IPS DF 4.7 (cell line): Measurements from ENCODE around the gene FAM237A.

Source experiments
- DNase-seq: peaks from one replicate; pipeline ENCODE4 v3.0.0-alpha.2; 2013; ENCODE audit warnings: low spot score; ENCODE audit errors: extremely low read depth

FAM237A gene

DNA sequence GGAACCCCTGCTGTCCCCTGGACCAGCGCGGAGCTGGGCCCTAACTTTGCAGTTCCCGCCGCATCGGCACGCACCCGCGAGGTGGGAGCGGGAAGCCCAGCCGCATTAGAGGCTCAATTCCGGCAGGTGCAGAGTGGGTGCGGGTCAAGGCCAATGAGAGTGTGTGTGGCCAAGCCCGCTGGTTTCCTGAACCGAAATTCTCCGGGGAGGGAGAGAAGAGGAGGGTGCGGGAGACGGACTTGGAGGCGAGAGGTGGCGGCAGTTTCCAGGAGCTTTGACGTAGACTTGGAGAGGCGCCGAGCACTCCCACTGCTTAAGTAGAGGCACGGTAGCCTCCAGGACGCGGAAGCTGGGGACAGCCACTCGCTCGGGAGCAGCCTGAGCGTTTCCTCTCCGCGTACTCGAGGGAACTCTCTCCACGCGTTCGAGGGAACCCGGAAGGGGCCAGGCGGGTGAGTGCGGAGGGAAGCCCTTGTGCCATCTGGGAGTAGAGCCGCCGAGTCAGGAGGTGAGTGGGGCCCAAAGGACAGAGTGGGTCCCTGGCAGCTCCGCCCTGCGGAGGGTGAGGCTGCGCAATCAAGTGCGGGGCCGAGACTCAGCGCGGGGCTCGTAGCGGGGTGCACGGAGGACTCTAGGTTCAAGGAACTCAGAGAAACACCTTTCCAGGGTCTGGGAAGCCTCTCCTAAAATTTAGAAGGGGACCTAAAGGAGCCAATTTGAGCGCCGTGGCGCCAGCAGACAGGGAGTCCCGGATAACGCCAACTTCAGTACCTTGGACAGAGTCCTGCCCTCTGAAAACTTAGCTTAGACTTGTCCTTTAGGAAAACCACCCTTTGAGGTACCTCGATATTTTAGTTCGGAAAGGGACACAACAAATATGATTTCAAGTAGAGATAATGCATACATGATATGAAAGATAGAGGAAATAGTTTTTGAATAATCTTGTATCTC is at the start of gene FAM237A:
Gene FAM237A (plus strand): TSS at position 413 of the 951 bp plus-strand sequence. CDS start 1,750 bp downstream, outside the sequence.
- peak; percentile 51 for DNase-seq

DNA sequence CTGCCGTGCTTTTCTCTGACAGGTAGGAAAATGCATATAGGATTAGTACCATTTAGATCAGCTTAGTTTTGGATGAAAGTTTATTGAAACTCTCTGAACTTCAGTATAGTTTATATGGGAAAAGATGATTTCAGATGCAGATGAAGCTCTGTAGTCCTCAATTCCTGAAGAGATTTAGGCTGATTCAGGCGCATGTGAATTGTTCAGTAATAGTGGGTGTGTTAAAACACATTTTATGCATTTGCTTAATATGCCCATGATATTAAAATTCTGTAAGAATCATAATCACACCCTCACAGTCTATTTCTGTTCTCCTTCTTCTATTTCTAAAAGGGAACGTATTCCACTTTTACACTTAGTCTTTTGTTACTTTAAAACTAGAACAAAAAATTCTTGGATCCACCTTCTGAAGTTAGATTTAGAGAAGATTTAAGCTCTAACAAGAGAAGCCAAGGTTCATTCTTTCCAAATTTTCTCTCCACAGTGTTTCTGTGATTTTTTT is 44.5 kb upstream of the FAM237A start:
- no peak for DNase-seq

DNA sequence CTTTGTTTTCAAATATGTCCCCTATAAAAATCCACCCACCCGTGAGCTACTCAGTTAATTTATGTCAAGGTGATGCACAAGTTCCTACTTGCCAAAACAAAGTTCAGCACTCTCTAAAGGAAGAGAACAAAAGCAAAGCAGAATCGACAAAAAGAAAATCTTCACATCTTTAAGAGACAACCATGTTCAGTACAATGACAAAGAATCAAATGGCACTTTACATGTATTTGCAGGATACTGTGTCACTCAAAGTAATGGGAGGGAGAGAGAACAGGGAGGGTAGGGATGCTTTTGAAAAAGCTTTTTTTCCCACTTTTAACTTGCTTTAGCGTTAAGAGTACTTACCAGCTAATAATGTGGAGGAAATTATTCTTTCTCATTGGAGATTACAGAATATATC is 39.0 kb upstream of the FAM237A start:
- DNase-seq, result no peak

DNA sequence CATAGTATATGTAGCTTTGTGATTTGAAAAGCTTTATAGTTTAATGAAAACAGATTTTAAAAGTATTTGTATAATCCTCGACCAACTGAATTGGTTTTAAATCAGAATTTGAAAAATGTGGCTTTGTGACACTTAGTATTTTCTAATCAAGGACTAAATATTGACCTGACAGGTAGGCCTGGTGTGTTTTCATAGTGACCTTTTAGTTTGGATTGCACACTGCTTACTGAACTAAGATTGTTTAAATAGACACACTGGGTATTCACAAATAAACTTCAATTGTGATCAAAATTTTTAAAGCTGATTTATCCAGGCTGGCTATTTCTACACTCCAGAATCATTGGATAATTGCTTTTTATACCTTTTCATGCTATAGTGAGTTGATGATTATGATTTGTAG is 31.8 kb upstream of the FAM237A start:
- no peak for DNase-seq

DNA sequence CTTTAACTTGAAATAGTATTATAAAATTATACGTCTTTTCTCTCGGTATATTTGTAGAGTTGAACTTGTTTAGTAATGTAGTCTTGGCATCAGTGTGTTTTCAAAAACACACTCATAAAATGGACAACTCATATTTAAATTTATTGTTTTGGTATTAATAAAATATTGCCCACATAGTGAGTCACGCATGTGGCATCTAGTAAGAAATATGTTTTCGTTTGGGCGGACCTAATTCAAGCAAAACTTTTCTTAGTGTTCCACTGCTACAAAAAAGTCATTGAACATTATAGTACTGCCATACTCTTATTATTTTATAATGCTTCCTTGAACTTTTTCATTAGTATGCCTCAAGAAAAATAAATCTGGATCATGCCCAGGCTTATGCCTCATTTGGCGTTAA is 31.1 kb upstream of the FAM237A start:
- no peak for DNase-seq

DNA sequence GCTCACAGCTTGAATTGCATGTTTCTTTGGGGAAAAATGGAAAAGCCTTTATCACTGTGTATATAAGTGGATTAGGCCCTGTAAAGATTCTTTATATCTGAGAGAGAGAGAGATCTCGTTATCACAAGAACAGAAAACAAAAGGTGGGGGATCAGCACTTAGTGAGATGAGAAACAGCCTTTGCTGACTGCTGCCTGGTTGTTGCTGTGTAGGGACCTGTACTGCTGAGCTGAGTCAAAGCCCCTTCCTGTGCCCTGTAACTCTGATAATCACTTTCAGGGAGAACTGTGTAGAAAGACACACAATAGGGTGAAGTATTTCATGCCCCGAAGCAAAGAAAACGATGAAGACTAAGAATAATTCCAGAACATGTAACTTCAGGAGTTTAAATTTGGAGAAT is 30.6 kb upstream of the FAM237A start:
- no peak for DNase-seq

DNA sequence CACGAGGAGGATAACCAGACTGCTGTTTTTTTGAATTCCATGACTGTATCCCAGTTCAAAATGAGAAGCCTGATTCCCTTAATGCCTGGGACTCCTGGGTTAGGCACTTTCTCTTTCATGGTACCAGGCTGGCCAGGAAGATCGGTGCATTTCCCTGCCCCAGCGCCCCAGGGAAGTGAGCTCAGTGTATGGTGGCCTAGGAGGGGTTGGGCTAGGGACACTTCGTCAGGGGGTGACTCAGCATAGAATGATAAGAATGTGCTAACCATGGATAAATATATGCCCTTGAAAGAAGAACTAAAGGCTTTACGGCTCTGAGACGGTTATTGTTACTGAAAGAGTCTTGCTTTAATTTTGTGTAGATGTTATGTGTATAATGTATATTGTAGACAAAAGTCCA is 27.5 kb upstream of the FAM237A start:
- DNase-seq, result no peak

DNA sequence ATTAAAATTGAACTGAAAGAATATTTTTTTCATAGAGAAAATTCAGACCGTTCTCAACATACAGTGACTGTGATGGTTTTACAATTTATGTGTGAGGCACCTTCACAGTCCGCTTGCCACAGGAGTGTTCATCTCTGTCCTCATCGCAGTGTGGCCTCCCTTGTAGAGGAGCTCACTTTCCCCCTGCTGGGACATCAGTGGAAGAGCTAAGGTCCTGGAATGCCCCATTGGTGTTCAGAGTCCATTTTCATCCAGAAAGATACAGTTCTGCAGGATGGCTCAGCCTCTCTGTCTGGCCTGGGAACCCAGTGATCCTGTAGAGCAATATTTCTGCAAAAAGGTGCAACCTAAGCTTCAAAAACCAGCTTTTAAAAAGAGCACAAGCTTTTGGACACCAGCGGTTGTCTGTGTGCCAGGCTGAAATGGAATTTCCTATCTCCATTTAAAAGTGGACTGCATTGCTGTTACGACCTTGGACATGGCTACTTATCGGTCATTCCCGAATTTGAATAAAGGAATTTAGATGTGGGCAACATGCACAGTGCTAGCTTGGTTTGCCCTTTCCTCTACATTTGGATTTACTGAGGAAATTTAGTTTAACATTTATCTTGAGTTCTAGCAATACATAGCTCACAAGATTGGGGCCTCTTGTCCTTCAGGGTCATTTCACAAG is 26.7 kb upstream of the FAM237A start:
- no peak for DNase-seq

DNA sequence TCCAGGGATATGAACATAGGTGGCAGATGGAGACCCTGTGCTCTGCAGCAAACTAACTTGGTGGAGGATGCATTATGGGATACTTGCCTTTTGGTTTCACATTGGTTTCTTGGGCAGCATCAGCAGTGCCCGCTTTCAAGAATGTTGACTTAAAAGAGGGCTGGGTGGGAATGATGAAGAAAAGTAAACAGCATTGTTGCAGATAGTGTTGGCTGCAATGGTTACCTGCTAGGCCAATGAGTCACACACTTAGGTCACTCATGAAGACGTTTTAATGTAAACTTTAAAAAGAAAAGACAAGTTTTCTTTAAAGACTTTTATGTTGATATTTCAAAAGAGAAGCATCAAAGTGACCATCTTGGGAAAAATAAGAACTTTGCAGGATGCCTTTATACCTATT is 26.1 kb upstream of the FAM237A start:
- DNase-seq, result no peak

DNA sequence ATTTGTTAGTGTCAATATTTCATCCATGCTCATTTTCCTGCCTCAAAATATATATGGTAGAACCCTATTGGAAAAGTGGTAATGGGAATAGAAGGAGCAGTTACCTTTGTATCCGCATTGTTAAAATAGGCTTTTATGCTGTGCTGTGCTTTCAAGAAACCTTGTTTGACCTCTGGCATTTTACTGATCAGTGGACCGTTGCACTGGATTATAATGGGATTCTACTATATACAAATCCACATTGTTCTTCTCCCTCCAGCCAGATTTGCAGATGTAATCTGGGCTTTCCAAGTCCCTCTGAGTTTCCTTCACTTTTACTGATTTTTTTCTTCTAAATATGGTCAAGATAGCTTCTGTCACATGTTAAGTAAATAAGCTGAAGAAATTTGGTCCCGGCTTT is 23.3 kb upstream of the FAM237A start:
- no peak for DNase-seq

DNA sequence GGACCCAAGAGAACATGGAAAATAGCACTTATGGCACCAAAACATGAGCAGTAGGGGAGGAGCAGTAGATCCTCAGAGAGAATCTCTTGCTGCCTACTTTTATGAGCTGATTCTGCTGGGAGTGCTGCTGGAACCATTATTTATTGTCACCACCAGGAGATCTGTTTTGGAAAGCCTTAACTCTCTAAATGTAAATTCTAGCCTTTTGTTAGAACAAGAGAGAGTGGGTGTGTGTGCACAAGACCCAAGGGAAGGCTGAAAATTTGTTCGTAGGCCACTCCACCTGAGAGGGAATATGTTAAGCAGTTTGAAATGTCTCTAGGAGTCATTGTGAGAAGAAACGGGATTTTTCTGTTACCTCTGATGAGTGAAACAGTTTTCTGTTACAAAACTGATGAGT is 16.2 kb upstream of the FAM237A start:
- no peak for DNase-seq

DNA sequence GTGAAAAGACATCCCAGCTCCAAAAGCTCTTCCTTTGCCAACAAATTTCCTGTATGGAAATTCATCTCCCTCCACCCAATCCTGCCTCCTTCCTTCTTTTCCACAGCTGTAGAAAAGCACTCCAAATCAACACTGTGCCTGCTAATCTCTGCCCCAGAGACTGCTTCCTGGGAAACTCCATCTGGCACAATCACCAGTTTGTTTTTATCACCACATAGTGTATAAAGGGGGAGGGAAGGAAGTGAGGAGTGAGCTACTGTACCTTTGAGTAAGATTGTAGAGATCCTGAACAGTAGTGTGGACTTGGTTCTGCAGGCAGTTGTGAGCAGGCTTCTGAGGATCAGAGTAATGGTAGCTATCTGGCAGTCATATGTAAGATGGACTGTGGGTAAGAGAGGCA is 14.7 kb upstream of the FAM237A start:
- DNase-seq, result no peak

DNA sequence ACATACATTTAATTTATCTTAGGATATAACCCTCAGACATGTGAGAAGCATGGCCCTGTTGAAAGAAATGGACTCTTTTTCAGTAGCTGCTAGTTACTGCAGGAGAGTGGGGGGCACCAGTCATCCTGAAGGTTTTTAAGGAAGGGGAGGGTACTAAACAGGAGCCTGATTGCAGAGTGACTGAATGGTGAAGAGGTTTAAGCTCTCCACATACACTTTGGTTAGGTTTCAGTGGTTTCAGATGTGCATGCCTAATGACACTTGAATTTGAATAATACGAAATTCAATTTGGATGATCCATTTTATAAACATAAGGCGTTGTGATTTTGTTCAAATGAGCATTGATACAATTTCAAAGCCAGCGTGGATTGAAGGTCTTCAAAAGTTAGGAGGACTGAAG is 10.9 kb upstream of the FAM237A start:
- no peak for DNase-seq

DNA sequence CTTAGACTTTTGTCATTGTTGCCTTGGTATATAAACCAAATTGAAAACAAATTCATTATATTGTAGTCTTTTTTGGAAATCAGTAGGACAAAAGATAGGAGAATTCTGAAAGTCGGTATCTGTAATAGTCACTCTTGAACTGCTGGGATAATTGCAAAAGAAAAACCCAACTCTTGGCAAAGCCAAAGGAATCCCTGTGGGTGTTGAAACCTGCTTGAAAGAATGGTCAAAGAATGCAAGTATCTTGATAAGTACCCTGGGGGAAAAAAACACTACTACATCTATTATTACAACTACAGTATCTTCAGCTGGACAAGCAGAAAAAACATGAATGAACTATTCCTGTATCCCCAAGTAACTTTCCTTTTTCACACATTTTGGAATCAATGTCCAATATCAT is 7.3 kb upstream of the FAM237A start:
- no peak for DNase-seq

DNA sequence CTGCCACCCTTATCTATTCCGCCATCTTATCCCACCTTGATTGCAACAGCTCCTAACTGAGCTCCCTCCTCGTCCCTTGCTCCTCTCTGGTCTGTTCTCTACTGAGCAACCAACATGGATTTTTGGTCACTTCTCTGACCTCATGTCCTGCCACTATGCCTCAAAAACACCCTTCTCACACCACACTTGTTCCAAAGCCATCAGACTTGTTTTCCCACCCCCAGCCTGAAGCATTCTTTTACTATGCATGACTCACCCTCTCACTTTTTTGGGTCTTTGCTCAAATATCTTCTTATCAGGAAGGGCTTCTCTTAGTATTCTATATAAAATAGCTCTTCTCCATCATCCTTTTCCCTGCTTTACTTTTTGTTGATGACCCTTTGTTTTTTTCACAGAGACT is 2.7 kb upstream of the FAM237A start:
- no peak for DNase-seq

DNA sequence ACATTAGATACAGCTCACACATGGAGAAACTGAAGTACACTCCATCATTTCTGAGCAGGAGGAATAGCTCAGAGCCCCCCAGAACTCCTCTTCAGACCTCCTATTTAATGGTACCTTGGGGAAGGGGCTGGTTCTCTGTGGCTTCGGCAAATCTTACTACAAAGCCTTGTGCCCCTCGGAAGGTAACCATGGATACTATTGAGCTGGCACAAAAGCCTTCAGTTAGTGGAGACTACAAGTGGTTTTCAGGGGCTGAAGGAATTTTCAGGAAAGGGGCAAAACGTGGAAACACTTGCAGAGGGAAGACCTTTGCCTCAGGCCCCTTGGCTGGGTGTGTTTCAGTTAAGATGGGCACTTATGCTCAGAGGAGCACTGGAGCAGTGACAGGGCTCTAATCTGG is 1.1 kb upstream of the FAM237A start:
- no peak for DNase-seq

DNA sequence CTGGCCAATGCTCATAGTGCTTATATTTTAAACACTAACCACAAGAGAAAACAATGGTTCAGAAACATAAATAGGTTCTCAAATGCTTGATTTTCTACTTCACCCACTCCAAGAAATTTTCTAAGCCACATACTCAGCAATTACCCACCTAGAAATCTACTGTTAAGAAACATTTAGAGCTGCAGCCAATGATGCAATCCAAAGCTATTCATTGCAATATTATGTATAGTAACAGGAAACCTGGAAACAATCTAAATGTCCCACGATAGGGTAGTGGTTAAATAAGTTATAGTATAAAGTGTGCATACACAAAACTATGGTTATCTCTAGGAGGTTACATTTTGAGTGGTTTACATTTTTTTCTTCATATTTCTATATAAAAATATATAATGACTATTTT is 5.7 kb downstream of the FAM237A start:
- no peak for DNase-seq

DNA sequence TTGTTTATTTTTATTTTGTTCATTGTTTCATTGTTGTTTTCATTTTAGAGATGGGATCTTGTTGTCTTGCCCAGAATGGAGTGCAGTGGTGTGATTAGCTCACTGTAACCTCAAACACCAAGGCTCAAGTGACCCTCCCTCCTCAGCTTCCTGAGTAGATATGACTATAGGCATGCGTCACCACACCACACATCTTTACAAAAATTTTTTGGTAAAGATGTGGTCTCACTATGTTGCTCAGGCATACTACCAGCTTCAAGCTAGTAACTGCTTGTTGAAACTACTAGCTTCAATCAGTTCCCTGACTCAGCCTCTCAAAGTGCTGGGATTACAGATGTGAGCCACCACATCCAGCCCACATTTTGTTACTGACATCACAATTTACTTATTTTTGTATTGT is 14.8 kb downstream of the FAM237A start:
- DNase-seq, result no peak

DNA sequence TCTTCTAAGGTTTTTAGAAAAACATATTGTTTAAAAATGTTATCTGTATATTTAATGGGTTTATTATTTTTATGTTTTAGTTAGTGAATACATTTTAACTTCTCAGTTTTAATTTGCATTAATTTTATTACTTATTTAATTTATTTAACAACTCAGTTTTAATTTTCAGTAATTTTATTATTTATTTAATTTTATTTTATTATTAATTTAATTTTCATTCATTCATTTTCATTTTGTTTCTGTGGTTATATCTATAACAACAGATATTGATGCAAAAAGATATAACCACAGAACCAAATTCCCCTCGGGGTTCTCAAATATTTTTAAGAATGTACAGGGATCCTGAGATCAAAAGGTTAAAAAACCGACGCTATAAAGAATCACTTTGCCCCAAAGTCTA is 23.0 kb downstream of the FAM237A start:
- no peak for DNase-seq

DNA sequence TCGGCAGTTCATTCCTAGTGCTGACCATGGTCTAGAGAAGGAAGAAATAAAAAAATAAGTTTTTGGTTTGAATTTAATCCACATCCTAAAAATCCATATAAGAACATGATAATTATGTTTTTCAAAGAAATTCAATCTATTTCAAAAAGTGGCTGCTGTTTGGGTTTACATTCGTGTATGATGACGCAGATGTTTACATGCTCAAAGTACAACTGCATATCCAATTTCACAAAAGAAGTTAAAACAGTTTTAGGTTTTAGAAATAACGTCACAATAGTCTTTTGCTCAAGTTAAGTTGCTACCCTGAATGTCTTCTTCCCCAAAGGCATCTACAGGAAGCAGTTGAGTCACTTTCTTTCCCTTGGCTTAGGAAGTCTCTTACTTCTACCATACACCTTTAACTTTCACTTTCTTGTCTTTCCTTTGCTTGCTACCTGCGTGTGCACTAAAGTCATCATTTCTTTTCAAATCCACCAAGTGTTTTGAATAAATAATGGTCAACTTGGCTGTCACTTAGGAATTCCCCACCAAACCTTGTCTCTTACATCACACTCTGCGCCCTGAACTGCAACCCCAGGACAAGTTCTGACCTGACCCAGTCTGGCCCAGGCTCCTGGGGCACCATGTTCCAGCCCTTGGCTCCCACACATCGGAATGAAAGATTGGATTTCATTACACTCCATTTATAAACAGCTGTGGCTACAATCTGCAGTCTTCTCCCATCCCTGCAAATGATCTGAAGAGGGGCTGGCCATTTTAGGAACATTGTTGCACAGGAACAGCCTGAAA is 28.4 kb downstream of the FAM237A start:
- no peak for DNase-seq

DNA sequence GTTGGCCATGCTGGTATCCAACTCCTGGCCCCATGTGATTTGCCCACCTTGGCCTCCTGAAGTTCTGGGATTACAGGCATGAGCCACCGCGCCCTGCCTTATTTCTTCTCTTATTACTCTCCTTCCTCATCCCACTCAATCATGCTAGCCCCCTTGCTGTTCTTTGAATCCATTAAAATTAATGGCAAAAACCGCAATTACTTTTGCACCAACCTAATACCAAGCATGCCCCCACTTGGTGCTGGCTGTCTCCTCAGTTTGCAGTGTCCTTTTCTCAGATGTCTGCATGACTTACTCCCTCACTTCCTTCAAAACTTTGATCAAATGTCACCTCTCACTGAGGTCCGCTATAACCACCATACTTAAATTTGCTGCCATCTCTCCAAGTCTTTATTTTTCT is 41.3 kb downstream of the FAM237A start:
- DNase-seq, result no peak

DNA sequence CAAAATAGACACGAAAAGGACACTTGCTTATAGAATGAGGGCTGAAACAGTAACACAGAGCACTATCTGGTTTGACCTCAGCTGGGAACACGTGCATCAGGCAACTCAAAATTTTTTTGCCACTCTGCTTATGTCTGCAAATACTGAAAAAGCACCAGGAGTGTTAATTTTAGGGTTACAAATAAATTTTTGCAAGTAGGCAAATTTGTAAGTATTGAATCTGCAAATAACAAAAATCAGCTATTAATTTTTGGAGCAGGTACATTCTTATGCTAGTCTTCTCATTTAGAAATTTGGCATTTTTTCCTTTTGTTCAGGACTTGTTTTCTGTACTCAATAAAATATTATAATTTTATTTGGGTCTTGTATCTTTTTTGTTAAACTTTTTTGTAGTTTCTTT is 46.2 kb downstream of the FAM237A start:
- no peak for DNase-seq
